Right atrium auricular region (tissue), 2 donors: ENCODE measurements around the gene C2CD3. TPM values are rescaled to one million over a fixed set of nuclear protein-coding genes. Genes with fewer than 3 reads are reported as not detected.

Experiments used
- DNase-seq: peaks from one replicate; pipeline ENCODE4 v3.0.0-alpha.2; 2019; ENCODE audit warnings: low spot score
- H3K27ac ChIP-seq, 2 donors: fragments of 200-600 bp; sonication (generic); 1 replicate in 1 of 2; 2 replicates in 1 of 2; pipeline ENCODE4 v1.5.1; 2016 to 2019
- H3K27me3 ChIP-seq, 2 donors: fragments of 200-600 bp; sonication (generic); one replicate each; pipeline versions ENCODE4 v1.5.1 to v1.6.0; 2017 to 2019
- H3K36me3 ChIP-seq: fragments of 200-600 bp; sonication (generic); one replicate; pipeline ENCODE4 v1.5.1; 2016
- H3K4me1 ChIP-seq, 2 donors: fragments of 200-600 bp; sonication (generic); one replicate each; pipeline versions ENCODE4 v1.5.1 to v1.6.0; 2017 to 2019
- H3K4me3 ChIP-seq, 2 donors: fragments of 200-600 bp; sonication (generic); 1 replicate in 1 of 2; 2 replicates in 1 of 2; pipeline ENCODE4 v1.5.1; 2017 to 2019; ENCODE audit warnings: mild to moderate bottlenecking in 1 of 2, moderate library complexity in 1 of 2
- H3K9me3 ChIP-seq, 2 donors: fragments of 200-600 bp; sonication (generic); one replicate each; pipeline ENCODE4 v1.5.1; 2019
- total RNA-seq, 2 donors: library from RNA; depleted of rRNA; stranded (reverse); fragments of >200 nt; gene quantifications; one replicate each; pipeline ENCODE4 v1.1.0, GENCODE V29; 2016
- TF ChIP-seq, protein P1 (sequence below), 2 donors: fragments of 200-600 bp; sonication (generic); IDR thresholded peaks; one replicate each; pipeline ENCODE4 v1.5.1; 2019; ENCODE audit warnings: antibody characterized with exemption in 2 of 2

C2CD3 gene
- total RNA-seq, 2 donors from 2014 or later = 15.0 to 15.4 TPM

DNA sequence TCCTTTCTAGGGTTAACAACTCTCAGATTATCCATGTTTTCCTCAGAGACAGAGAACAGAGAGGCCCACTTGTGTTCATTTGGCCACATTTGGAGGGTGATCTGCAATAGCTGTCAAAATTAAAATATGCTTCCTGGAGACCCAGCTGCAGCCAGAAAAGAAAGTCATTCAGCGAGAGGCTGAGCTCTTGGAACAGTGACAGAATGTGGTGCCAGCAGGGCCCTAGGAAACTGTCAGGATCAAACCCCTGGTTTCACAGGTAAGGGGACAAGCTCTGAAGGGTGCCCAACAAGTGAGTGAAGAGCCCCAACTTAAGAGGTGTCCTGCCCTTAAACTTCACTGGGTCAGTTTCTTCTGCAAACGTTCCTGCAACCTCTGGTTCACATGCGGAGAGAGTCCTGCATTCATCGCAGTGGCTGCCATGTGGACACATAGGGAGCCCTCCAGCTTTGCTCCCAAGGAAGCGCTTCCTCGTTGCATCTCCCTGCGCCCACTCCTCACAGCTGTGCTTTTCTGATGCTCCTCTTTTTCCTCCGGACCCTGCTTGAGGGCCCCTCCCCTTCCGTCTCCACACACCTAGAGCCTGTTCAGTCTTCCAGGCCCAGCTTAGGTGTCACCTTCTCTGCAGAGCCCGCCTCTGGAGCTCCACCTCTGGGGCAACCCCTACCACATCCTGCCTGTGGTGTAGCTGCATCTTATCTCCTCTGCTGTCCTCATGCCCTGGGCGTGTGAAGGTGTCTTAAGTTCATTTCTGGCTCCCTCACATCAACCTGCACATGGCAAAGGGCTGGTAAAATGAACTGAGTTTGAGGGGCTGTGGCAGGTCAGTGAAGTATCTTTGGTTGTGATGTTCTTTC is 165.8 kb downstream of the C2CD3 start:
- no peak for DNase-seq
- TF ChIP-seq, protein P1, sequence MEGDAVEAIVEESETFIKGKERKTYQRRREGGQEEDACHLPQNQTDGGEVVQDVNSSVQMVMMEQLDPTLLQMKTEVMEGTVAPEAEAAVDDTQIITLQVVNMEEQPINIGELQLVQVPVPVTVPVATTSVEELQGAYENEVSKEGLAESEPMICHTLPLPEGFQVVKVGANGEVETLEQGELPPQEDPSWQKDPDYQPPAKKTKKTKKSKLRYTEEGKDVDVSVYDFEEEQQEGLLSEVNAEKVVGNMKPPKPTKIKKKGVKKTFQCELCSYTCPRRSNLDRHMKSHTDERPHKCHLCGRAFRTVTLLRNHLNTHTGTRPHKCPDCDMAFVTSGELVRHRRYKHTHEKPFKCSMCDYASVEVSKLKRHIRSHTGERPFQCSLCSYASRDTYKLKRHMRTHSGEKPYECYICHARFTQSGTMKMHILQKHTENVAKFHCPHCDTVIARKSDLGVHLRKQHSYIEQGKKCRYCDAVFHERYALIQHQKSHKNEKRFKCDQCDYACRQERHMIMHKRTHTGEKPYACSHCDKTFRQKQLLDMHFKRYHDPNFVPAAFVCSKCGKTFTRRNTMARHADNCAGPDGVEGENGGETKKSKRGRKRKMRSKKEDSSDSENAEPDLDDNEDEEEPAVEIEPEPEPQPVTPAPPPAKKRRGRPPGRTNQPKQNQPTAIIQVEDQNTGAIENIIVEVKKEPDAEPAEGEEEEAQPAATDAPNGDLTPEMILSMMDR (IDR thresholded peaks at IDR 0.05) = no peak
- no peak overlapping the region for H3K4me3 ChIP-seq
- H3K27me3 ChIP-seq = no peaks in the 10 kb centered on the region
- H3K27ac ChIP-seq = no peak overlapping the region
- H3K36me3 ChIP-seq = peaks cover 20% of the 10 kb centered on the region
- H3K4me1 ChIP-seq = peaks cover 0 to 20% of the 10 kb centered on the region in 2 donors
- no peaks in the 10 kb centered on the region for H3K9me3 ChIP-seq

DNA sequence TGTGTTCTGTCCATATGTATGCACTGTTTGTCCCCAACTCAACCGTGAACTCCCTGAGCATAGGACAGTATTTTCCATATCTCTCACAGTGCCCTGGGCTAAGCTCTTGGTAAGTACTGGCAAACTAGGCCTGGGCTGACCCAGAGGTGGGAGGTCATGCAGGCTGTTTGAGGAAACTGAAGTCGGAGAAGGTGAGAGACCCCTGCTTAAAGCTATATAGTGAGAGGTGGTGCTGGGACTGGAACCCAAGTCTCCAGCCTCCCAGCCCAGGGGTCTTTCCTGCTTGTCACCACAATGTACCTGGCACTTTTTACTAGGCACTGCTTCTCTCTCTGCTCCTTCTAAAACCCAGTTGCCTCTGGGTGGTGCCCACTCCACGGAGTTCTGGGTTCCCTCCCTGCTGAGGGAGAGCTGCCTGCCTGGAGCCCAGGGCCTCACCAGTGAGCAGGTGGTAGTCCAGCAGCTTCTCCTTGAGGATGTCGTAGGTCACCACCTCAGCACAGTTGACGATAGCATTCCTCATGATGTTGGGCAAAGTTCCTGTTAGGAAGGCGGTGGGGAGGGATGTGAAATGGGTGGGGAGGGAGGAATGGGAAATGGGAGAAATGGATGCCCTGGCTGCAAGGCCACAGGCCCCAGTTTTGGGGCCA is 166.6 kb downstream of the C2CD3 start:
- Histone ChIP-seq H3K36me3 (peaks cover 20% of the 10 kb centered on the region), H3K27ac (no peak overlapping the region)
- TF ChIP-seq, protein P1 (IDR thresholded peaks at IDR 0.05) = no peak

DNA sequence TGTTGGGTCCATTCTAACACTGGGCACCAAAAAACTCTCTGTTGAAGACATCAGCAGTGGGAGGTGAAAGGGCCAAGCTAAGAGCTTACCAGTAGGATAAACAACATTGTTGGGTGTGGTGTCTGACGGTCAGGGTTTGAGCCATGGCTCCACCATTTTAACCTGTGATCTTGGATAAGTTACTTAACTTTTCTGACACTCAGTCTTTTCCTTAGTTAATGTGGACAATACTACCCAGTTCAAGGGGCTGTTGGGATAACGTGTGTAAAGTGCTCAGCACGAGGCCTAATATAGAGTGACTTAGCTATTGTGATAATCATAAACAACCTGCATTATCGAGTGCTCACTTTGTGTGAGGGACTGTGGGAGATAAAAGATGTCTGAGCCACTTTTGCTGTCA is 168.0 kb downstream of the C2CD3 start:
- no peak for DNase-seq
- Histone ChIP-seq H3K27me3 (no peaks in the 10 kb centered on the region), H3K9me3 (no peaks in the 10 kb centered on the region), H3K4me1 (peaks cover 0 to 5% of the 10 kb centered on the region in 2 donors), H3K27ac (no peak overlapping the region), H3K4me3 (no peak overlapping the region), H3K36me3 (peaks cover 20% of the 10 kb centered on the region)
- TF ChIP-seq, protein P1 (IDR thresholded peaks at IDR 0.05) = no peak

More for the DNA sequence above, 166.6 kb downstream of the C2CD3 start:
- peaks cover 0 to 17% of the 10 kb centered on the region in 2 donors for H3K4me1 ChIP-seq
- no peak for DNase-seq
- no peak overlapping the region for H3K4me3 ChIP-seq
- no peaks in the 10 kb centered on the region for H3K9me3 ChIP-seq
- H3K27me3 ChIP-seq = no peaks in the 10 kb centered on the region

DNA sequence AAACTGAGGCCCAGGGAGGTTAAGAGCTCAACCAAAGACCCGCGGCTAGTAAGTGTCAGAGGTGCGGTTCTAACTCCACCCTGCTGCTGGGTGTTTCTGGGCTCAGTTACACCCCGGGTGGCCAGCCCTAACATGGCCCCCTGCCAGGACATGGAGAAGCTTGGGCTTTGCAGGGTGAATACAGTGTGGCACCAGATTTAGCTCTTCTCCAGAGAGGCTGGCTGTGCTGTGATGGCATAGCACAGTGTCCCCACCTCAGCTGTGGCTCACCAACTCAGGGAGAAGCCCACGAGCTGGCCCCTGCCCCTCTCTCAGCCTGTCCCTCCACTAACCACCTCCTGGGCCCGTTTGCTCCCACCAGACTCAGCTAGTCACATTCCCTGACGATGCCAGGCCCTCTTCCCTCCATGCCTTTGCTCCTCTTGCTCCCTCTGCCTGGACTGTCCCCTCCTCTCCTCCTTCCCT is 168.9 kb downstream of the C2CD3 start:
- Histone ChIP-seq H3K27ac (no peak overlapping the region), H3K36me3 (peaks cover 20% of the 10 kb centered on the region), H3K4me3 (no peak overlapping the region), H3K9me3 (no peaks in the 10 kb centered on the region), H3K4me1 (no peaks in the 10 kb centered on the region), H3K27me3 (no peaks in the 10 kb centered on the region)
- no peak for DNase-seq
- TF ChIP-seq, protein P1 (IDR thresholded peaks at IDR 0.05) = no peak

DNA sequence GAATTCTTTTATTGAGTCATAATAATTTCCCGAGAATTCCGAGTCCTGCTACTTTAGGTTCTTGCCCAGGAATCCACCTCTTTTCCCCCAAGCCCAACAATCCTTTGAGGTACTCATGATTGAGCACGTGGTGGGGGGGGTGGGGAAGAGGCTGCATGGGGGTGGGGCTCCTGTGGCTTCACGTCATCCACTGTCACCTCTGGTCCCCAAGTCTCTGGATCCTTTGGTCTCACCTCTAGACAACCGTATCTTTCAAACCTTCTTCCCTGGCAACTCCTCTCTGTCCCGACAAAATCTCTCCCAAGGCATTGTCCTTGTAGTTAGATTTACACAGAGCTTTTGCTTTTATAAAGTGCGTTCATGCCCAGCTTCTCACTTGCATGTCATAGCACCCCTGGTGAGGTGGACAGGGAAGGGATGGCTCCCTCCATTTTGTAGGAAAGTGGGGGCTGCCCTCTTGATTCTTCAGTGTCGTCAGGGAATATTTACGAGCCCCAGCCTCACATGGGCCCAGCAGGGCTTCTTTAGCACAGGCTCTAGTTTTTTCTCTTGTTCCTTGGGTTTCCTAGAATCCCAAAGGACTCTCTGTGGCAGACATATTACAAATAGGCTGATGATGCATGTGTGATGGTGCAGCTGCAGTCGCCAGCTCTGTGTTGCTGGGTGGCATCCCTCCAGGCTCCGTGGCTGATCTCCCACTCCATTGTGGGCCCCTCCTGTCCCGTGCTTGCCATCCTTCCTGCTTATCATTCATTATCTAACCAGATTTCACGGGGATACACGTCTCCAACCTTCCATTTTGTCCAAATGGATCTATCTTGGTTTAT is 170.3 kb downstream of the C2CD3 start:
- H3K9me3 ChIP-seq = no peaks in the 10 kb centered on the region
- no peaks in the 10 kb centered on the region for H3K4me1 ChIP-seq
- no peak for DNase-seq
- no peak overlapping the region for H3K27ac ChIP-seq
- H3K36me3 ChIP-seq = peaks cover 20% of the 10 kb centered on the region
- TF ChIP-seq, protein P1 (IDR thresholded peaks at IDR 0.05) = no peak
- no peak overlapping the region for H3K4me3 ChIP-seq
- no peaks in the 10 kb centered on the region for H3K27me3 ChIP-seq
